GM18868 (cell line): ENCODE results near the gene DIO2.

Source experiments
- ATAC-seq: cut with Tn5 transposase; IDR thresholded peaks from one replicate; pipeline ENCODE4 v1.9.1; 2021; ENCODE audit warnings: mild to moderate bottlenecking, moderate library complexity; ENCODE audit not compliant: unreplicated experiment

Gene DIO2

DNA sequence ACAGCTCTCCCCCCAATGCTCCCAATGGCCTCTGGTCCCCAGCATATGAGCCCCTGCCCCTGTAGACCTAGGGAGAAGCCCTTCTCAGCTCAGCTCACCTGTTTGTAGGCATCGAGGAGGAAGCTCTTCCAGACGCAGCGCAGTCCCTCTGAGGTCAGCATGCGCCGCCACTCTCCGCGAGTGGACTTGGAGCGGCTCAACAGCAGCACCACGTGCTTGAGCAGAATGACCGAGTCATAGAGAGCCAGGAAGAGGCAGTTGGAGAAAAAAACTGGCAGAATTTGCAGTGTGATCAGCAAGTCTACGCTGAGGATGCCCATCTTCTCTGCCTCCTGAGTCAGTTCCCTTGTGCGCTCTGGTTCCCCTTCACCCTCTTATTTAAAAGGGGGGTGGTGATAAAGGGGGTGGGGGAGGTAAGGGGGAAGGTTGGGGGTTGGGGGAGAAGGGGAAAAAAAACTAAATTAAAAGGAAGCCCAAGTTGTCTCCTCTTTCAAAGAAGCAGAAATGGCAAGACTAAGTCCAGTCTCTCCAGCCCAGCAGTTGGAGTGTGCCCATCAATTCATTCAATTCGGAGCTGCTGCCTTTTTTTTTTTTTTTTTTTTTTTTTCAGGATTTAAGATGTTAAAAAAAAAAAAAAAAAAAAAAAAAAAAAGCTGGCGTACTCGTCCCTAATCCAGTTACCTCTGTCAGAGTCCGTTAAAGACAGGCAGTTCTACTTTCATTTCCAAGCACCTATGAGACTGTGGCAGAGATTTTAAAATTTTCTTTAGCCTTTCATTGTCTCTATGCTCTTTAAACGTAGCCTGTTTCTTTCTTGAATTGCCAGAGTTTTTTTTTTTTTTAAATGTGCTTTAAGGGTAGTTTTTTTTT, at the start of gene DIO2:
Gene DIO2, minus strand, starts transcription at position 352 of the 870 bp plus-strand sequence. Its CDS starts 32 bp downstream, at position 320.
- peak; percentile 20 for ATAC-seq

DNA sequence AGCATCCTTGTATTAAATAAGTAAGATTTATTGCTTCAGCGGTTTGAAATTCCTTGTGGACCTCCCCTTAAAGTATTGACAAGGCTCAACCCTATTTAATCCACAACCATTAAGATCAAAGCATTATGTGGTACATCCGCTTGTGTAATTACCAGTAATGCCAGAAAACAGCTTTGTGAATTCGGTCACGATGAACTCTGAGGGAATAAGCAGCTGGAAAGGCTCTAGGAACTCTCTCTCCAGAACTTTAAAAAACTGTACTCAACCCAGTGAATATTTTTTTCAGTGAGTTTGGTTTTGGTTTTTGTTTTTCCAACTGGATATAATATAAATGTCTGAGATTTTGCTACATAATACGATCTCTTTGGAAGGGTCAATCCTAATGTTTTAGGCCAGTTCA, 49.3 kb upstream of the DIO2 start:
- ATAC-seq: no peak

- ATAC-seq: no peak
Observed at GRCh38 chr14:80239631-80240030, 28.3 kb upstream of the DIO2 start.

DNA sequence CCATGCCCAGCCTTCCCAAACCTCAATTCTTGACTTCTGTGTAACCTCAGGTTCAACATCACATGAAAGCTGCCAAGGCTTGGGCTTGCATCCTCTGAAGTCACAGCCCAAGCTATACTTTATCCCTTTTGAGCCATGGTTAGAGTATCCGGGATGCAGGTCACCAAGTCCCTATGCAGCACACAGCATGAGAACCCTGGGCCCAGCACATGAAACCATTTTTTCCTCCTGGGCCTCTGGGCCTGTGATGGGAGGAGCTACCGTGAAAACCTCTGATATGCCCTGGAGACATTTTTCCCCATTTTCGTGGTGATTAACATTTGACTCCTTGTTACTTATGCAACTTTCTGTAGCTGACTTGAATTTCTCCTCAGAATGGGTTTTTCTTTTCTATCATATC, 25.8 kb upstream of the DIO2 start:
- ATAC-seq: no peak

- ATAC-seq: no peak
Observed at GRCh38 chr14:80233470-80234089, 22.3 kb upstream of the DIO2 start.

- no peak for ATAC-seq
Observed at GRCh38 chr14:80231702-80232101, 20.4 kb upstream of the DIO2 start.

DNA sequence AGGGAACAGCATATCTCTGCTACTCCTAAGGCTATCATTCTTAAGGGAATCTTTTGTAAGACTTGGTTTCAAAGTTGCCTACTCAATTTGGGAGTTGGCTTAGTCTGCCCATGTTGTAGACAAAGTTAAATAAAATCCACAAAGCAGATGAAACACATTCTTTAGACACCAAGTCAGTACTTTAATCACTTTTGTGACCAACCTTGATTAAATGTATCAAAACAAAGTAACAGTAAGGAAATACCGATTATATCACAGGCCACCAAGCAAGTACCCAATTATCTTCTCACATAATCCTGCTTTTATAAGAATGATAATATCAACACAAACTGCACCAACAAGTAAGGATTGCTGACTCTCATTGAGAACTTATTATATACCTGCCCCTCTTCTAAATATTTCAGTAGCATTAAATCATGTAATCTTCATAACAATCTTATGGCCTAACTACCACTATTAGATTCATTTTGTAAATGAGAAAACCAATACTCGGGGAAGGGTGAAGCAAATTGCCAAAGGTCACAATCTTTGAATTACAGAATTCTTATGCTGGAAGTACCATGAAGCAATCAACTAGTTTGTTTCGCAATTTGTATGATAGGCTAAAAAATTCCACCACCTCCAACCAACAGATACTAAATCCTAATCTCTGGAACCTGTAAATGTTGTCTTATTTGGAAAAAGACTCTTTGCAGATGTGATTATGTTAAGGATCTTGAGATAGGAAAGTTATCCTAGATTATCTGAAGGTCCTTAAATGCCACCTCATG, 12.6 kb upstream of the DIO2 start:
- ATAC-seq: no peak

GRCh38 chr14:80216818-80217217, 5.5 kb upstream of the DIO2 start:
- no peak for ATAC-seq

- ATAC-seq: no peak
Observed at GRCh38 chr14:80215756-80216581, 4.7 kb upstream of the DIO2 start.

DNA sequence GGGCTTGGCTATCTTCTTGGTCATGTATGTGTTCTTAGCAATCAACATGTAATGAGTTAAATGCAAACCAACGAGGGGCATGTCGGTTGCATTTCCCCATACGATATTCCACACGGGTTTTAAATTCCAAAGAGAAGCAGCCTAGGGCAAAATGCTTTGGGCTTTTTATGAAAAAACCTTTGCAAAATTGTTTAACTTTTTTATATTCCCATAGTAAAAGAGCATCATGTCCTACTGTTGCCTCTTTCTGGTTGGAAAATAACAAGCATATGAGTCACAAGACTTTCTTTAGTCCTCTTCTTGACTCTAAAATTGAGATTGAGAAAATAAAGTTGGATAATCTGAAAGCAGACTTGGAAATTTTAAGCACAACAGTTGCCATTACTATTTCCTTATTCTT, 3.8 kb upstream of the DIO2 start:
- ATAC-seq: no peak

DNA sequence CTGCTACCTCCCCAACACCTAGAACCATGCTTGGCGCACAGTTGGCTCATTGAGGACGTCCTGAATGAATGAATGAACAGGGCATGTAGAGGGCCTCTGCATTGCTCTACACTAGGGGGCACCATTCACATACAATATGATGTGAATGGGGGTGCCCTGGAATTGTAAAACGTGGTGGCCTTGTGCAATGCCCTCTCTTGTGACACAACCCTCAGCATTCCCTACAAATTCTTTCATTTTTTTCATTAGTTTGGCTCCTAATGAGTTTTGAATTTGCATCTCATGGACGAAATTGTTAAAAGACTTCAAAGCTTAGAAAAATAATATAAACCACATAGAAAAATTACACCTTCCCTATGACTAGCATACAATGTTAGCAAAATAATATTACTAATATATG, 2.3 kb upstream of the DIO2 start:
- peak; percentile 56 for ATAC-seq

DNA sequence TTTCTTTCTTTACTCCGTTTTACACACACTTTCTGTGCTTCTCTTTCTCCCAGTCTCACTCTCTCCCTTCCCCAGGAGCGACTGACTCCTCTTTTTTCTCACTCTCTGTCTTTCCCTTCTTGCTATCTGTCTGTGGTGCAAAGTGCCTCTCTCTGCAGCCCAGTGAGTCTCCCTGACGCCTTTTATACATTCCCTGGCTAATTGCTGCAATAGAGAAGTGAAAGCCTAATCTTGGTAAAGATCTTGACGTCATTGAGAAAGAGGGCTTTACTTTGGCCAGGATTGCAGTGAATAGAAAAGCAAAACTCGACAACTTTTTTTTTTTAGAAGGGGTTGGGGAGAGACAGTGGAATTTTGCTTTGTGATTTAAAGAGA, 706 bp upstream of the DIO2 start:
- ATAC-seq: peak; percentile 90

- no peak for ATAC-seq
Observed at GRCh38 chr14:80208461-80208860, 2.8 kb downstream of the DIO2 start.

GRCh38 chr14:80206351-80207080, 4.8 kb downstream of the DIO2 start:
- ATAC-seq: no peak

GRCh38 chr14:80202888-80203562, 8.3 kb downstream of the DIO2 start:
- peak; percentile 68 for ATAC-seq

DNA sequence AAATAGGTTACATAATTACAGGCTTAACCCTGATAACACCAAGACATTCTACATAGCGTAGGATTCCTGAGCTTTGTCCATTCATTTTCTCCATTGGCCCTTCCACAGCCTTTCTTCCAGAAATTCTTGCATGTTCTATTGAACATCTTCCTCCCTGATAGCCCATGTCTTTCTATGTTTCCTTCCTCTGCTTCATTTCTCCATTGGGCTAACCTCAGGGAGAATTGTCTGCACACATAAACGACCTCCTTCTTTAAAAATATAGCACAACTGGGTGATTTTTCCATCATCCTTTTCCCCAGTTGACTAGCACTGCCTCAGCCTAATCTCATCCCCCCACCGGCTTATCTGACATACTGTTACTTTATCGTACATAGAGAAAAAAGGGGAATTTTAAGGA, 11.2 kb downstream of the DIO2 start:
- ATAC-seq: no peak

- no peak for ATAC-seq
Observed at GRCh38 chr14:80188571-80188970, 22.7 kb downstream of the DIO2 start.

DNA sequence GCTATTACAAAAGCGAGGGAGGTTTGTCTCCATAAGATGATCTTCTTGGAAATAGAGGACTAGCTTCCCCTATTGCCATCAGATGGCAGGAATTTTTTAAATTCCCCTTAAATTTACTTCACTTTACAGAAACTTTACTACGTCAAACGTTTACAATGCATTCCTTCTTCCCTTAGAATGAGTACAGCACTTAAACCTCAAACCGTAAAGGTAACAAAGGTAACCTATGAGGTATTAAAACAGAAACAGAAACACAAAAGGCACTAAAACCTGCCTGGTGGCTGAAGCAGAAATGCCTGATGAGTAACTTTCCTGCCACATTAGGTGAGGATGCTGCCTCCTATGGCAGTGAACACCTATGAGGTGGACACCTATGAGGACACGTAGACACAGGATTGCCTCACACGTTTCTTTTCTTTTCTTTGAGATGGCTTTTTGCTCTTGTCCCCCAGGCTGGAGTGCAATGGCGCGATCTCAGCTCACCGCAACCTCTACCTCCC, 25.0 kb downstream of the DIO2 start:
- ATAC-seq: no peak

DNA sequence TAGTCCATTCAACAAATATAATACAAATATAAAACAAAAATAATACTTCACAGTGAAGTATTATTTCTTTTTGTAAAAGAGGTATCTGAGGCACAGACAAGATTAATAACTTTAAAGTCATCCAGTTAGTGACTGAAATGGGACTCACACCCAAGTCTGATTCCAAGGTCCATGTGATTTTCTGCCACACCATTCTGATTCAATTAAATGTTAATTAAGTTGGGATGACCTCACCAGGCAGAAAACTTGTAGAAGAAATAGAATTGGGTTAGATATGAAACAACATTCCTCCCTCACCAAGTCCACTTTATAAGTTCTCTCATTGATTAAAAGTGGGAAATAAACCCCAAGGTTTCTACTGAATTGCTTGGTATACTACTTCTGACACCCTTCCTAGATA, 34.4 kb downstream of the DIO2 start:
- no peak for ATAC-seq
